IgD-negative memory B cell (primary cell): Measurements from ENCODE around the gene MEAK7. TPM values are rescaled to one million over a fixed set of nuclear protein-coding genes. Genes with fewer than 3 reads are reported as not detected.

Experiments
- H3K27ac Mint-ChIP-seq, 3 donors: one replicate each; pipeline ENCODE4 v1.8.0; 2020 to 2022; ENCODE audit warnings: mild to moderate bottlenecking in 3 of 3, mixed read lengths in 3 of 3, moderate library complexity in 1 of 3
- H3K27me3 Mint-ChIP-seq: one replicate; pipeline ENCODE4 v1.8.0; 2021; ENCODE audit warnings: mixed read lengths
- H3K36me3 Mint-ChIP-seq: one replicate; pipeline ENCODE4 v1.8.0; 2020; ENCODE audit warnings: mild to moderate bottlenecking, mixed read lengths
- H3K4me1 Mint-ChIP-seq, 3 donors: one replicate each; pipeline ENCODE4 v1.8.0; 2020 to 2022; ENCODE audit warnings: mixed read lengths in 3 of 3, mild to moderate bottlenecking in 1 of 3
- H3K4me3 Mint-ChIP-seq, 4 donors: one replicate each; pipeline ENCODE4 v1.8.0; 2020 to 2022; ENCODE audit warnings: mild to moderate bottlenecking in 4 of 4, mixed read lengths in 4 of 4, moderate library complexity in 3 of 4
- H3K9me3 Mint-ChIP-seq, 3 donors: one replicate each; pipeline ENCODE4 v1.8.0; 2020 to 2021; ENCODE audit warnings: mixed read lengths in 3 of 3, mild to moderate bottlenecking in 1 of 3
- polyA plus RNA-seq: library from polyadenylated mRNA; unstranded; fragments of 300-500 nt; fragmentation: Illumina TruSeq; gene quantifications from one replicate; pipeline ENCODE4 v1.2.3, GENCODE V29; 2021

Gene MEAK7
- polyA plus RNA-seq, 1 donor from 2014 or later = 8.2 TPM

- peaks cover 5% of the 10 kb centered on the region for H3K36me3 Mint-ChIP-seq
- H3K4me1 Mint-ChIP-seq = no peaks in the 10 kb centered on the region
- no peaks in the 10 kb centered on the region for H3K9me3 Mint-ChIP-seq
- no peak overlapping the region for H3K27ac Mint-ChIP-seq
- no peak overlapping the region for H3K4me3 Mint-ChIP-seq
- no peaks in the 10 kb centered on the region for H3K27me3 Mint-ChIP-seq
These were observed 23.3 kb downstream of the MEAK7 start for GRCh38 chr16:84481051-84481735.

- Mint-ChIP-seq H3K4me3 (no peak overlapping the region), H3K27me3 (no peaks in the 10 kb centered on the region), H3K36me3 (peaks cover 8% of the 10 kb centered on the region)
These were observed 24.6 kb downstream of the MEAK7 start for GRCh38 chr16:84479716-84480450.

DNA sequence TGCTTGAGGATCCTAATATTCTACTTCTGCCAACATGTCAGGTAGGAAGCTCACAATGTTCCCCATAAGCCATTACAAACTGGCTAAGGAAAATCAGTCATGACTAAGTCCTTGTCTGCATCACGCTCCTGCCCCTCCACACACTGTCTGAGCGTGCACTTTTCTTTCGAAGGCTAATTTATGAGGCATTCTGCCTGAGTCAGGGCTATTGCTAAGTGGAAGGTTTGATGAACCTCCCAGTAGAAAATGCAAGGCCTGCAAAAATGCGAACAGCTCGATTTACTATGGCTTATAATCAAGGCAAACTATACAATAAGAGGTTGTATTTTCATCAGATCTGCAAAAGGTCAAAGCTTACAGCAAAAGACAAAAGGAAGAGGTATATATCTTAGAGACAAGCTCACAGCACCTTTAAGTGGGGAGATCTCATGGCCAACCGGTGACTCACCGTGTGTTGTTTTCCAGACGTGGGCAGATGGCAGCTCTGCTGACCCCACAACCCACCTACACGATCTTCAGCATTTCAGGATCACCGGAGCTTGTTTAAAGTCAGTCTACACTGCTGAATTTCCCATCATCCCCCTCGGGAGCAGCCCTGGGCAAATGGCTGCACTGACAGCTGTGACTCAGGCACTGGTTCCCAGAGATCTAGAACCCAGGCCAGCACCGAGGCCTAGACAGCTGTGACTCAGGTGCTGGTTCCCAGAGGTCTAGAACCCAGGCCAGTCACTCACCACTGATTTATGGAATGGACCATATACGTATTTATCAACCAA, 26.1 kb downstream of the MEAK7 start:
- Mint-ChIP-seq H3K9me3 (peaks cover 0 to 8% (median 0%) of the 10 kb centered on the region in 3 donors), H3K36me3 (peaks cover 11% of the 10 kb centered on the region), H3K27me3 (no peaks in the 10 kb centered on the region), H3K27ac (peak overlapping the region in 1 of 3 donors; percentile 17), H3K4me3 (no peak overlapping the region), H3K4me1 (no peaks in the 10 kb centered on the region)

More at GRCh38 chr16:84479716-84480450, 24.6 kb downstream of the MEAK7 start:
- Mint-ChIP-seq H3K9me3 (peaks cover 0 to 4% (median 0%) of the 10 kb centered on the region in 3 donors), H3K4me1 (no peaks in the 10 kb centered on the region), H3K27ac (no peak overlapping the region)

DNA sequence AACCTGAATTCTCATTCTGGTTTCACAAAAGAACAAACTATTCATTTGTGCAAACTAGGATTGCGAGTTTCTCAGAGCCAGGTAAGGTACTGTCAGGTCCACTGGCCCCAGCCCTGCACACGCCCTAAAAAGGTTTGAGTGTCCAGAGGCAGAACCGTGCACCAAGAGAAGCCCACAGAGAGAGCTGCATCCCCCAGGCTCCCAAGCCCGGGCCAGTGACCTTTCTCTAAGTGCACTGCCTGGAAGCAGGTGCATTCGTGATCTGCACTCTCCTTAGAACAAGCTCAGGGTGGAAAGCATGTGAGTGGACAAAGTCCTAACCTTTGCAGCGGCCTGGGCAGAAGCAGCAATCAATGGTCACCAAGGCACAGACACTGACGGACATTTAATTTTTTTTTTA, 26.8 kb downstream of the MEAK7 start:
- no peak overlapping the region for H3K4me3 Mint-ChIP-seq
- H3K27ac Mint-ChIP-seq = no peak overlapping the region
- no peaks in the 10 kb centered on the region for H3K27me3 Mint-ChIP-seq
- no peaks in the 10 kb centered on the region for H3K4me1 Mint-ChIP-seq
- H3K9me3 Mint-ChIP-seq = peaks cover 0 to 8% (median 3%) of the 10 kb centered on the region in 3 donors
- H3K36me3 Mint-ChIP-seq = peaks cover 11% of the 10 kb centered on the region

DNA sequence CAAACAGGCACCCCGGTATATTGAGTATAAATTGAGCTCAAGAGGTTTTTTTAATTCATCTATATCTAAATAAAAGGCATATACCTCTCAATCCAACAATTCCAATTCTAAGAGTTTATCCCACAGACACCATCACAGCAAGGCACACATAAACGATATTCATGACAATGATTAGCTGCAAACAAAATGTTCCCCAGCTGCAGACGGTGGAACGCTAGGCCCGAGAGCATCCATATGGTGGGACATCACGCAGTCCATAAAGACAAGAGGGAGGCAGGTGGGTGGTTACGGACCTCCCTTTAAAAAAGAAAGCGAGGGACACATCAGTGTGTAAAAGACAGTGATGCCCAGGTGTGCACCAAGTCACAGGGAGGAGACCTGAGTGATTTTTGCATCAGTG, 28.1 kb downstream of the MEAK7 start:
- Mint-ChIP-seq H3K9me3 (peaks cover 0 to 8% (median 3%) of the 10 kb centered on the region in 3 donors), H3K4me1 (no peaks in the 10 kb centered on the region), H3K27me3 (no peaks in the 10 kb centered on the region), H3K4me3 (no peak overlapping the region), H3K27ac (no peak overlapping the region), H3K36me3 (peaks cover 15% of the 10 kb centered on the region)

- H3K36me3 Mint-ChIP-seq = peaks cover 15% of the 10 kb centered on the region
These were observed 28.7 kb downstream of the MEAK7 start for GRCh38 chr16:84475643-84476240.

DNA sequence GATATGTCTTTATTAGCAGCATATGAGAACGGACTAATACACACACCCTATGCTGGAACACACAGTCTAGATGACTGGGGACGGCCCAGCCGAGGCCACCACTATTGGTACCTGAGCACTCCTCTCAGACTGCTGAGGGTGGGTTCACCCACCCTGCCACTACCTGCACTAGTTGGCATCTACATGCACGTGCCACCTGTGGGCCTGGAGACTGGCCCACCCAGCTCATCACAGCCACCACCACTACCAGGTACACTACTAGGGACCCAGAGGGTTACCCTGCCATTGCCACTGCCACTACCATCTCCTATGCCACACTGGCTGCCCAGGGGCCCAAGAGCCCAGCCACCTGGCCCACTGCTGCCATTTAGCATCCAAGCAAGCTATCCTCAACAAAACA, 32.5 kb downstream of the MEAK7 start:
- Mint-ChIP-seq H3K27ac (no peak overlapping the region), H3K4me1 (no peaks in the 10 kb centered on the region), H3K4me3 (no peak overlapping the region), H3K36me3 (peaks cover 18% of the 10 kb centered on the region), H3K27me3 (no peaks in the 10 kb centered on the region), H3K9me3 (peaks cover 0 to 17% (median 5%) of the 10 kb centered on the region in 3 donors)

More at GRCh38 chr16:84475643-84476240, 28.7 kb downstream of the MEAK7 start:
- Mint-ChIP-seq H3K27me3 (no peaks in the 10 kb centered on the region), H3K27ac (no peak overlapping the region), H3K9me3 (peaks cover 0 to 8% (median 3%) of the 10 kb centered on the region in 3 donors), H3K4me1 (no peaks in the 10 kb centered on the region), H3K4me3 (no peak overlapping the region)

DNA sequence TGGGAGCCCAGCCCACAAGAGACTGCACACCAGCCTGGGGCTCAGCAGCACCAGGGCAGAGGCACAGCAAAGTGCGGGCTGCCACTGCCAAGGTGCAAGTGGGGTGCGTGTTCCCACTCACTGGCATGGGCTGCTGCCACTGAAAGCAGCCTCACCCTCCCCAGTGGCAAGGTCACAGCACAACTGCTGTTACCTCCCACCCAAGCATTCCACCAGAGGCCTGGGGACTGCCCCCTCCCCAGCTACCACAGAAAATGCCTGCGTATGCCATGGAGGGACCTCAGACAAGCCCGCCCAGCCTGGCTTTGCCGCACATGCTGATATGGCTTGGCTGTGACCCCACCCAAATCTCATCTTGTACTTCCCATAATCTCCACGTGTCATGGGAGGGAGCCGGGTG, 33.1 kb downstream of the MEAK7 start:
- no peaks in the 10 kb centered on the region for H3K27me3 Mint-ChIP-seq
- no peak overlapping the region for H3K4me3 Mint-ChIP-seq
- H3K9me3 Mint-ChIP-seq = peaks cover 4 to 22% (median 5%) of the 10 kb centered on the region in 3 donors
- H3K27ac Mint-ChIP-seq = no peak overlapping the region
- no peaks in the 10 kb centered on the region for H3K4me1 Mint-ChIP-seq
- H3K36me3 Mint-ChIP-seq = peaks cover 22% of the 10 kb centered on the region

- Mint-ChIP-seq H3K27ac (no peak overlapping the region), H3K36me3 (peaks cover 24% of the 10 kb centered on the region), H3K27me3 (no peaks in the 10 kb centered on the region), H3K4me3 (no peak overlapping the region), H3K4me1 (no peaks in the 10 kb centered on the region), H3K9me3 (peaks cover 2 to 17% (median 6%) of the 10 kb centered on the region in 3 donors)
These were observed 36.8 kb downstream of the MEAK7 start for GRCh38 chr16:84467709-84468108.

DNA sequence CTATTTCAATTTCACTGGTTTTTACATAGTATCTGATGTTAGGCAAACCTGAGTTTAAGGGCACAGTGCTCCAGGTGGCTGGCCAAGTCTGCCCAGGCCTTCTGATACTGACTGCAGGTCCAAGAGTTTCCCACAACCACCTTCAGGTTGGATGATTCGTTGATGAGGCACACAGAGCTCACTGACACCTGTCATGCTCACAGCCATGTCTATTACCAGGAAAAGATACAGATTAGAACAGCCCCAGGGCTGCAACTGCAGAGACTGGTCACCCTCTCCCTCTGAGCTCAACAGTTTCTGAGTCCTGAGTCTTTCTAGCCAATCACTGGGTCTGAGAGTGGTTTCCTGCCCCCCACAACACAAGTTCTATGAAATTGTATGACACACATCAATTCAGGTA, 37.2 kb downstream of the MEAK7 start:
- H3K9me3 Mint-ChIP-seq = peaks cover 2 to 17% (median 6%) of the 10 kb centered on the region in 3 donors
- peaks cover 24% of the 10 kb centered on the region for H3K36me3 Mint-ChIP-seq
- no peak overlapping the region for H3K4me3 Mint-ChIP-seq
- H3K27ac Mint-ChIP-seq = no peak overlapping the region
- H3K27me3 Mint-ChIP-seq = no peaks in the 10 kb centered on the region
- H3K4me1 Mint-ChIP-seq = no peaks in the 10 kb centered on the region

GRCh38 chr16:84466692-84467091, 37.8 kb downstream of the MEAK7 start:
- peaks cover 21% of the 10 kb centered on the region for H3K36me3 Mint-ChIP-seq
- H3K27ac Mint-ChIP-seq = no peak overlapping the region
- H3K9me3 Mint-ChIP-seq = peaks cover 2 to 17% (median 6%) of the 10 kb centered on the region in 3 donors
- no peak overlapping the region for H3K4me3 Mint-ChIP-seq
- H3K4me1 Mint-ChIP-seq = no peaks in the 10 kb centered on the region
- no peaks in the 10 kb centered on the region for H3K27me3 Mint-ChIP-seq

- Mint-ChIP-seq H3K9me3 (peaks cover 2 to 17% (median 6%) of the 10 kb centered on the region in 3 donors), H3K27me3 (no peaks in the 10 kb centered on the region), H3K36me3 (peaks cover 20% of the 10 kb centered on the region), H3K4me1 (no peaks in the 10 kb centered on the region), H3K27ac (no peak overlapping the region), H3K4me3 (no peak overlapping the region)
These were observed 39.3 kb downstream of the MEAK7 start for GRCh38 chr16:84465154-84465553.

DNA sequence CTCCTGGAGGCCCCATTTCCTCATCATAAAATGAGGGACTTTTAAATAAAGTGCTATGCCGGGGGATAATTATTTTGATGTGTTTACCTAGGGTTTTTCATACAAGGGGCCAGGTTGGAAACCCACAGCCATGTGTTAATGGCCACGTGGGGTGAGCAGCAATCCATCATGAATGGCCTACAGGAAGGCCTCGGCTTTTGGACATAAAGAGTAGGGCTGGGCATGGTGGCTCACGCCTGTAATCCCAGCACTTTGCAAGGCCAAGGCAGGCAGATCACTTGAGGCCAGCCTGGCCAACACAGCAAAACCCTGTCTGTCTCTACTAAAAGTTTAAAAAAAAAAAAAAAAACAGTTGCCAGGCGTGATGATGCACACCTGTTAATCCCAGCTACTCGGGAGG, 40.3 kb downstream of the MEAK7 start:
- no peak overlapping the region for H3K27ac Mint-ChIP-seq
- H3K4me3 Mint-ChIP-seq = no peak overlapping the region
- H3K4me1 Mint-ChIP-seq = no peaks in the 10 kb centered on the region
- no peaks in the 10 kb centered on the region for H3K27me3 Mint-ChIP-seq
- H3K9me3 Mint-ChIP-seq = peaks cover 2 to 17% (median 6%) of the 10 kb centered on the region in 3 donors
- peaks cover 20% of the 10 kb centered on the region for H3K36me3 Mint-ChIP-seq

DNA sequence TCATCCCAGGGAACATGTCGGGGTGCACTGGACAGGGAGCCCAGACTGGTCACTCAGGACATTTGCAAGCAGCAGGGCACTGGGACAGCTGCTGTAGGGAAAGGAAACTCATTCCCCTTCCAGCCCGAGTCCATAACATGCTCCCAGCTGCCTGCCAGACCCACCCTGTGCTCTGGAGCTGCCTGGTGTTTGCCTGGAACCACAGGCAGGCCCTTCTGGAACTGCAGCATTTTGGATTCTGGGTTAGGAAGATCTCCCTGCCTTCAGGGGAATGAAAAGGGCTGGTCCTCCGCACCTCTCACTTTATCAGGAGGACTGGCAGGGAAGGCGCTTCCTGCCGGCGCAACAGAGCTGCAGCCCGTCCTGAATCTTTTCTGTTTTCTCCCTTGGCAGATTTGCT, 41.2 kb downstream of the MEAK7 start:
- H3K36me3 Mint-ChIP-seq = peaks cover 20% of the 10 kb centered on the region
- no peaks in the 10 kb centered on the region for H3K4me1 Mint-ChIP-seq
- H3K4me3 Mint-ChIP-seq = no peak overlapping the region
- peaks cover 2 to 17% (median 6%) of the 10 kb centered on the region in 3 donors for H3K9me3 Mint-ChIP-seq
- H3K27me3 Mint-ChIP-seq = no peaks in the 10 kb centered on the region
- no peak overlapping the region for H3K27ac Mint-ChIP-seq
